DMS153 (cell line): Measurements from ENCODE around the gene MPDU1.

Experiments used
- DNase-seq: peaks from one replicate; lab custom pipeline; 2025; lab: John Stamatoyannopoulos, UW

MPDU1 gene

DNA sequence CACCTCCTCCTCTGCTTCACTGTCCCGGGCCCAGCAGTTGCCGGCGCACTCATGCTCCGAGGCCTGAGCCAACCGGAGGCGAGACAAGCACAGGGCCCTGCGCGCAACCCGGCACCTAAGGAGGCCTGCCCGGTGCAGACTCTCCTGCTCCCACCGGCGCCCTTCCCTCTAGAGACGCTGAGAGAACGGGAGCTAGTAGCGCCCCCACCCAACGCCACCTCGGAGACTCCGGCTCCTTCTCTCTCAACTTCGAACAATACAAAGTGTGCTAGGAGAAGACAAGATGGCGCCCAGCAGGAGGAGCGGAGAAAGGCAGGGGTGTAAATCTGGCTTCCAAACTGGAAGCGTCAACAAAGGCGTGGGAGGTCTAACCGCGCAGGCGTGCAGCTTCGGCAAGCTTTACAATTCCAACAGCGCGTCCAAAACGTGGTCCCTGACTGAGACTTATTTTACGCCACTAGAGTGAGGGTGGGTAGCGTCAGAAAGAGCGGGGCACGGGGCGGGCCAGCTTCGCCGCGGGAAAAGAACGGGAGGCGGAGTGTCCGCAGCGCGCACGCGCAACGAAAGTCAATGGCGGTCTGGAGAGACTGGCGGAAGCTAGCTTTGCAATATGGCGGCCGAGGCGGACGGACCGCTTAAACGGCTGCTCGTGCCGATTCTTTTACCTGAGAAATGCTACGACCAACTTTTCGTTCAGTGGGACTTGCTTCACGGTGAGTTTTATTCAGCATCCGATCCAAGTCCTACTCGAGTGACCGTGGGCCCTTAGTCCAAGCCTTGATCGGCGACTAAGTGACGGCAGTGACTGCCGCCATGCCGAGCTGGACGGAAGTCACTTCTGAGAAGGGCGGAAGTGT is at the start of gene MPDU1:
MPDU1 (plus strand) TSS at position 600 of the 857 bp plus-strand sequence; CDS start at position 611, 11 bp downstream.
- DNase-seq = peak; percentile 91

DNA sequence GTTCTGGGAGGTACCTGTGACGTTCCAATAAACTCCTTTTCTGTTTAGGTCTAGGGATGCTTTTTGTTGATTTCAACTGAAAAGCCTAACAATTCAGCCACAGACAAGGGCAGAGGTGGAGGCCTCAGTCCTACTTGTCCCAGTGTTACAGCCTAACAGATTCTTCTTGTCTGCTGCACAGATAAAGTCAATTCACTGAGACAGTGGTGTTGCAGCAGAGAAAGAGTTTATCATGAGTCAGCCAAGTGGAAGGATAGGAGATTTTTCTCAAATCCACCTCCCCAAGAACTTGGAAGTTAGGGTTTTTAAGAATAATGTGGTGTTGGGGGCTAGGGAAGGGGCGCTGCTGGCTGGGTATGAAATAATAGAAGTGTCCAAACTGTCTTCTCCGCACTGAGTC is 45.6 kb upstream of the MPDU1 start:
- DNase-seq = no peak

DNA sequence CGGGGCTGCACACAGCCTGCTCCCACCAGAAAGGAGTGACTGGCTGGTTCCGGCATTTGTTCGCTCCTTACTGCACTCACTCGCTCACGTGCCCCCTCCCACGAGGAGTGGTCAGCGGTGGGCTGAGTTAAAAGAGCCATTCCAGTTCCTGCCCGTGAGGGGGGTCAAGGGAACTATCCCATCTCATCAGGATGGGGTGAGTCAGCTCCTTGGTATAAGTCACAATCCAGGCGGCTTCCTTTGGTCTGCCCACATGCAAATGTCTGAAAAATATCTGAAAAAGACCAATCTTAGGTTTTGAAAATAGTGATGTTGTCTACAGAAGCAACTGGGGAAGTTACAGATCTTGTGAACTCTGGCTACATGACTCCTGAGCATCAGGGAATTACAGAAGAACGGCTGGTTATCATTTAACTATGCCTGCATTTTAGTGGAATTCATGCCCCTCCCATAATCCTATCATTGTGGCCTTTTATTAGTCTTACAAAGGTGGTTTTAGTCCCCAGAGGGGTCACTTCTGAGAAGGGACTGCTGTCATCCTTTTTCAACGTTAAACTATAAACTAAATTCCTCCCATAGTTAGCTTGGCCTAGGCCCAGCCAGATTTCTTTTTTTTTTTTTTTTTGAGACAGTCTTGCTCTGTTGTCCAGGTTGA is 44.6 kb upstream of the MPDU1 start:
- no peak for DNase-seq

DNA sequence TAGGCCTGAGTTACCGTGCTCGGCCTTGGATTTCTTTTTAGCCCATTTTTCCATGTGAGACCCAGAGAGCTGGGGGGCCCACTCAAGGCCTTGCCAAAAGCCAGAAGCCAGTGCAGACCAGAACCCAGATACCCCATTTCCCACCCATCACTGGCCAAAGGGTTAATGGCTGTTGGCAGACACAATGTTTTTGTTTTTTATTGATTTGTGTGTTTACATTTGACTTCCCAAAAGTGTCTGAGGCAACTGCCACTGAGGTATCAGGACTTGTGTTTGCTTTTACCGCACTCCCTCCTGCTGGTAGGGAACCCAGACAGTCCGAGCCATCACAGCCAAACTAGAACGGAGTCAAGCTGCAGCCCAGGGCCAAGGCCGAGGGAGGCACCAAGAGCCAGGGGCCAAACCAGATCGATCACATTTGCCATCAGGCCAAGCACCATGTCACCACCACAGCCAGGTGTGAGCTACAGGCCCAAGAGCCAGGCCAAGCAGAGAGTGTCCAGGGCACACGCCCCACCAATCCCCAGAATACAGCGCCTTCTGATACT is 42.5 kb upstream of the MPDU1 start:
- no peak for DNase-seq

DNA sequence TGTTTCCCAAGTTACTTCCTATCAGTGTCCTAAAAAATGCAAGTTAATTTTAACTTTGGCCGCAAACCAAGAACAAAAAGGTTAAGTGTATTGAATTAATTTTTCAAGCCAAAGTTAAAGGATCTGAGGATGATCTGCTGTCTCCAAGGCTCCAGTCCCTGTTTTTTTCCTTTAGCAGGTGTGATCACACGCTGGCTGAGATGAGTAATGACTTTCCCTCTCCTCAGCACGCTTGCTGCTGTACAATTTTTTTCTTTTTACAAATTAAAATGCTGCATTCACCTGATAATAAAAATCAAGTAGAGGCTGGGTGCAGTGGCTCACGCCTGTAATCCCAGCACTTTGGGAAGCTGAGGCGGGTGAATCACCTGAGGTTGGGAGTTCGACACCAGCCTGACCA is 38.7 kb upstream of the MPDU1 start:
- DNase-seq = no peak

DNA sequence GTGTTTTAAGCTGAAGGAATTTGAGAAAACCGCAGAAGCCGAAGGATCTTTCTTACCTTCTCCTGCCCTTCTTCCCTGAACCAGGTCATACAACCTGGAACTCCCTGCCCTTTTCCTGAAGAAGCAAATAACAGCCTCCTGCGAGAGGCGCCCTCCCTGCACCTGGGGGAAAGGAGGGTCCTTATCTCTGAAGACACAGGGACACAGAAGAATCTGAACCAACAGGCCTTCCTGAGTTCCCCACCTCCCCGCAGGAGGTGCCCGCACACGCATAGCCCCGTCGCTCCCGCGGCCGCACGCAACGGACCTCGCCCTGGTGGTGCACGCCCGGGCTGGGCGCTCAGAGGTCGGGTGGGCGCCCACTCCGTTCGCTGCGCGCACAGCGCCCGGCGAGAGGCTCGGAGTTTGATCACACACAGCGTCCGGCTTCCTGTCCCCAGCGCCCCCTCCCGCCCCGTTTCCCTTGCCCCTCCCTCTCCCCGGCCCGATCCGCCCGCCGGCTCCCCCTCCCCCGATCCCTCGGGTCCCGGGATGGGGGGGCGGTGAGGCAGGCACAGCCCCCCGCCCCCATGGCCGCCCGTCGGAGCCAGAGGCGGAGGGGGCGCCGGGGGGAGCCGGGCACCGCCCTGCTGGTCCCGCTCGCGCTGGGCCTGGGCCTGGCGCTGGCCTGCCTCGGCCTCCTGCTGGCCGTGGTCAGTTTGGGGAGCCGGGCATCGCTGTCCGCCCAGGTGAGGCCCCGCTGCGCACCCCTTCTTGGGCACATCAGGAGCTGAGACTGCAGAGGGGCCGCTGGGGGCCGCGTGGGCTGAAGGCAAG is 34.9 kb upstream of the MPDU1 start, which contains the start of gene TNFSF12:
TNFSF12 (plus strand) TSS at position 474 of the 816 bp plus-strand sequence; CDS start at position 570, 96 bp downstream.
- DNase-seq = no peak

DNA sequence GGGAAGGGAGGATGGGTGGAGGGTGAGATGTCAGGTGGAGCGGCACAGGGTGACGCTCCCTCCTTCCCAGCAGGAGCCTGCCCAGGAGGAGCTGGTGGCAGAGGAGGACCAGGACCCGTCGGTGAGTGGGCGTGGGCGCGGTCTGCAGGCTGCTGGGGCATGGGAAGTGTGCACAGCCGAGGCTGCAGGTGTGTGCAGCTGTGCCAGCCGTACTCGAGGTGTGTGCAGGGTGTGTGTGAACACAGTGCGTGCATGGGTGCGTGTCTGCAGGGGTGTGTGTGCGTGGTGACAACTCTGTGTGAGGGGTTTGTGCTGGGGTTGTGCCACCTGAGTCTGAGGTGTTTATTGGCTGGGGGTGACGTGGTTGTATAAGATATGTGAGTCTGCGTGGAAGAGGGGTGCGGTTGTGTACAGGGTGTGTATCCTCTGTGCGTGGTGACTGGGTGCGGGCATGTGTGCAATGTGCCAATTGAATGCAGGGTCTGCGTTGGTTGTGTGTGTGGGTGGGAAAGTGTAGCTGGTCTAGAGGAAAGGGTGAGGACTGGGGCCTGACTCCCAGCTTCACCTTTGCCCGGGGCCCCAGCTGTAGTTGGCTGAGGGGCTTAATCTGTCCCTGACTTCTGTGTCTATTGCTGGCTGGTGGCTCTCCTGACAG is 34.1 kb upstream of the MPDU1 start:
- no peak for DNase-seq

DNA sequence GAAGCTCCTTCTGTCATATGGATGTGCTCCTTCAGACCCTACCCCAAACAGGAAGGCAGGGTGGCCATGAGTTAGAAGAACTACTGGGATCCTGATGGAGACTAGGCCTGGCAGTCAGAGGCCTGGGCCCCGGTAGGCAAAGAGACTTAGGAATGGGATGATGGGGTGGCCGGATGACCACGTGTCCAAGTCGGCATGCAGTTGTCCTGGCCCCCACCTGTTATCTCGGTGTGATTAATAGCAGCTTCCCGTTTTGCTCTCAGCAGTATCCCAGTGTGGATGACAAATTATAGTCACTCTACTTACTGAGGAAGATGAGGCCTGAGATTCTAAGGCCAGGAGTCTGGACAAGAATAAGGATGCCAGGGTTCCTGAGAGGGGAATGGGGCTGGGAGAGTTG is 33.3 kb upstream of the MPDU1 start:
- DNase-seq = no peak

DNA sequence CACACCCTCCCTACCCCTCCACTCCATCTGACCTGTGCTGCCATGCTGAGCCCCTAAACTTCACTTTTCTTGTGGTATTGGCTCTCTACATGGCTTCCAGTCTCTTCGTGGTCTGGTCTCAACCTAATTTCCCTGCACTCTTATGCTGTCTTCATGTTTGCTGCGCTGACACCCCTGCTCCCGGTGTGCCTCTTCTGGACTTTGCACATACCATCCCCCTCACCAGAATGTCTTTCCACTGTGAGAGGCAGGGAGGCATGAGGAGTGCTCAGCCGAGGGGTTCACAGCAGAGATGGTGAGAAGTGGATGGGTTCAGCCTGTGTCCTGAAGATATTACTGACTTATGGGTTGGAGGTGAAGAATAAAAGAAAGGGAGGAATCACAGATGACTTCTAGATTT is 32.3 kb upstream of the MPDU1 start:
- no peak for DNase-seq

DNA sequence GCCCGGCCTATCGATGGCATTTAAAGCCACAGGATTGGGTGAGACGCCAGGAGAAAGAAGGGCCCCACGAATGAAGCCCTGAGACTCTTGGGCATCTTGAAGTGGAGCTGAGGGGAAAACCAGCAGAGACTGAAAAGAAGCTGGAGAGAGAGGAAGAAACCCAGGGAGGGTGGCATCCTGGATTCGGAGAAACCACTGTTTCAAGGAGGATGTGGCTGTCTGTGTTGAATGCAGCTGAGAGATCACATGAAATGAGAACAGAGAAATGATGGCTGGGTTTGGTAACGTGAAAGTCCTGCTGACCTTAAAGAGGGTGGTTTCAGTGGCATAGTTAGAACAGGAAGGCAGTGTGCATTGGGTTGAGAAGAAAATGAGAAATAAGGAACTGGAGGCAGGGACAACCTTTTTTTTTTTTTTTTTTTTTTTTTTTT is 31.0 kb upstream of the MPDU1 start:
- DNase-seq = no peak

DNA sequence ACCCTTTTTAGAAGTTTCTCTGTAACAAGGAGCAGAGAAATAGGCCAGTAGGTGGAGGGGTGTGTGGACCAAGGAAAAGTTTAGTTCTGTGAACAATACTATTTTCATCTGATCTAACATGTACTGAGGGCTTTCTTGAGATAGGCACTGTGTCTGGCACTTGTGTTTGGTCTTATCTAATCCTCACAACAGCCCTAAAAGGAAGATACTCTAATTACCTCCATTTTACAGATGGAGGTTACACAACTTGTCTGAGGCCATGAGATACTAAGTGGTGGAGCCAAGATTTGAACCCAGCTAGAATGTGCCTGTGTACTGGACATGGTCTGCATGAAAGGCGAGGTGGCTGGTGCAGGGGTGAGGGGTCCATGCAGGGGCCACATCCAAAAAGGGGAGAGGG is 30.3 kb upstream of the MPDU1 start:
- DNase-seq = no peak

DNA sequence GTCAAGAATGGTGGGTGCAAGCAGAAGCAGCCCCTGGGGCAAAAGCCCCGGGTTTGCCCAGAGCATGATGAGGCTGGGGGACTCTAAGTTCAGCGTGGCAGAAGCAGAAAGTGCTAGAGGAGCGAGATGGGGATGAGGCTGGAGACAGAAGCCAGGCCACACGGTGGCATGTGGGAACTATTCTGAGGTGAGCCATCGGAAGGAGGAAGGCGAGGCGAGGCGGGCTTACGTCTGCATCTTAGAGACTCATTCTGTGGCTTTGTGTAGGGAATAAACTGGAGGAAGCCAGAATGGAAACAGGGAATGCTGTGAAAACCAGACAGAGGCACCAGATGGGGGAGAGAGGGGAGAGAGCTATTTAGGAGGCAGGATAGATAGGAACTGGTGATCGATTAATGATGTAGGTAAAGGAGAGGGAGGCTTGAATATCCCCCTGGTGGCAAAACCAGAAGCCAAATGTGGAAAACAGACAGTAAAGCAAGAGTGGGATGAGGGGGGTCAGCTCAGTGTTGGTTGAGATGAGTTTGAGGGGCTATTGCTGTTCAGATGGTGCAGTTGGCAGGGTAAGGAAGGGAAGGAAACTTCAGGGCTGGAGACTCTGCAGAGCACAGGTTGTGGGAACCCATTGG is 28.2 kb upstream of the MPDU1 start:
- DNase-seq = no peak

DNA sequence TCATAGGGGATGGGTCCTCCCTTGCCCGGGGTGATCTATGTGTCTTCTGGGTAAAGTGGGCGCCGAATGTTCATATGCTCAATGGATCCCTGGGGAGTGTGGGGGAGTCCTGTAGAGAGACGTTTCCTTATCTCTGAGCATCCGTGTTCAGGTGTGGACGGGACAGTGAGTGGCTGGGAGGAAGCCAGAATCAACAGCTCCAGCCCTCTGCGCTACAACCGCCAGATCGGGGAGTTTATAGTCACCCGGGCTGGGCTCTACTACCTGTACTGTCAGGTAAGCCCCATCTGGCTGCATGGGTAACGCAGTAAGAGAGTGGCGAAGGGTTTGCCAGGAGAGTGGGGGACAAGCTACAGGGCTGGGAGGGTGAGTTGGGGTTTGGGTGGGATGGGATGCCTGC is 27.0 kb upstream of the MPDU1 start:
- DNase-seq = no peak

DNA sequence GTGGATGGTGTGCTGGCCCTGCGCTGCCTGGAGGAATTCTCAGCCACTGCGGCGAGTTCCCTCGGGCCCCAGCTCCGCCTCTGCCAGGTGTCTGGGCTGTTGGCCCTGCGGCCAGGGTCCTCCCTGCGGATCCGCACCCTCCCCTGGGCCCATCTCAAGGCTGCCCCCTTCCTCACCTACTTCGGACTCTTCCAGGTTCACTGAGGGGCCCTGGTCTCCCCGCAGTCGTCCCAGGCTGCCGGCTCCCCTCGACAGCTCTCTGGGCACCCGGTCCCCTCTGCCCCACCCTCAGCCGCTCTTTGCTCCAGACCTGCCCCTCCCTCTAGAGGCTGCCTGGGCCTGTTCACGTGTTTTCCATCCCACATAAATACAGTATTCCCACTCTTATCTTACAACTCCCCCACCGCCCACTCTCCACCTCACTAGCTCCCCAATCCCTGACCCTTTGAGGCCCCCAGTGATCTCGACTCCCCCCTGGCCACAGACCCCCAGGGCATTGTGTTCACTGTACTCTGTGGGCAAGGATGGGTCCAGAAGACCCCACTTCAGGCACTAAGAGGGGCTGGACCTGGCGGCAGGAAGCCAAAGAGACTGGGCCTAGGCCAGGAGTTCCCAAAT is 26.4 kb upstream of the MPDU1 start:
- DNase-seq = no peak

DNA sequence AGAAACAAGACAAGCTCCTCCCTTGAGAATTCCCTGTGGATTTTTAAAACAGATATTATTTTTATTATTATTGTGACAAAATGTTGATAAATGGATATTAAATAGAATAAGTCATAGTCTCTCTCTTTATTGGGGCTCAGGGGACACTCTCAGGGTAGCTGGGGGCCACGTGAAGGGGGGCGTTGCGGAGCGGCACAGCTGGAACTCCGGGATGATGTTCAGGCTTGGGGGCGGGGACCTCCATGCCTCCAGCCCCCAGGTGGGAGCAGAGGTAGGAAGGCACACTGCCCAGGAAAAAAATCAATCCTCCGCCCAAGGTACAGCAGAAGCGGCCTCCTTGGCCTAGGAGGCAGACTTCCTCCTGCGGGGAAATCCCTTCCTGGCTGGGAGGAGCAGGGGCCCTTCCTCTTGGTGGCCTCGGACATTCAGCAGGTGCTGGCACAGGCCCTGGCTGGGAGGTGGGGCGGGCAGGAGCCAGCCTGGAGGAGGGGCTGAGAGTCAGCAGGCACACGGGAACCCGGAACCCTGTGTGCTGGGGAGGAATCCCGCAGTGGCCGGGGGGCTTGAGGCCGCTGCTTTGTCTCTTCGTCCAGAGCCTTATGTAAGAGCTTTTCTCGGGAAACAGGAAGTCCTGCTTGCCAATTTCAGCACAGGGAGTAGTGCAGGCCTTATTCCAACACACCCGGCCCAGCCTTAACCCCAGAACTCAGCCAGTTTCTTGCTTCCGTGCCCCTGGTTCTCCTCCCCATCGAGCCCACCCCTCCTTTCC is 25.7 kb upstream of the MPDU1 start:
- peak; percentile 64 for DNase-seq

DNA sequence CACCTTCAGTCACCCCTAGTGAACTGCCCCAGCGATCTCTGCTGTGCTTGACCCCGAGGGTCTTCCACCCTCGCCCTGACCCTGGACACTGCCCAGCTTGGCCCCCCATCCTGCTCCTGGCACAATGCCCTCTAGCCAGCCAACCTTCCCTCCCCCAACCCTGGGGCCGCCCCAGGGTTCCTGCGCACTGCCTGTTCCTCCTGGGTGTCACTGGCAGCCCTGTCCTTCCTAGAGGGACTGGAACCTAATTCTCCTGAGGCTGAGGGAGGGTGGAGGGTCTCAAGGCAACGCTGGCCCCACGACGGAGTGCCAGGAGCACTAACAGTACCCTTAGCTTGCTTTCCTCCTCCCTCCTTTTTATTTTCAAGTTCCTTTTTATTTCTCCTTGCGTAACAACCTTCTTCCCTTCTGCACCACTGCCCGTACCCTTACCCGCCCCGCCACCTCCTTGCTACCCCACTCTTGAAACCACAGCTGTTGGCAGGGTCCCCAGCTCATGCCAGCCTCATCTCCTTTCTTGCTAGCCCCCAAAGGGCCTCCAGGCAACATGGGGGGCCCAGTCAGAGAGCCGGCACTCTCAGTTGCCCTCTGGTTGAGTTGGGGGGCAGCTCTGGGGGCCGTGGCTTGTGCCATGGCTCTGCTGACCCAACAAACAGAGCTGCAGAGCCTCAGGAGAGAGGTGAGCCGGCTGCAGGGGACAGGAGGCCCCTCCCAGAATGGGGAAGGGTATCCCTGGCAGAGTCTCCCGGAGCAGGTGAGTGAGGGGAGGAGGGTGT is 24.9 kb upstream of the MPDU1 start, which contains the start of gene TNFSF13:
TNFSF13 (plus strand) TSS at position 207 of the 776 bp plus-strand sequence; CDS start at position 497, 290 bp downstream.
- no peak for DNase-seq

DNA sequence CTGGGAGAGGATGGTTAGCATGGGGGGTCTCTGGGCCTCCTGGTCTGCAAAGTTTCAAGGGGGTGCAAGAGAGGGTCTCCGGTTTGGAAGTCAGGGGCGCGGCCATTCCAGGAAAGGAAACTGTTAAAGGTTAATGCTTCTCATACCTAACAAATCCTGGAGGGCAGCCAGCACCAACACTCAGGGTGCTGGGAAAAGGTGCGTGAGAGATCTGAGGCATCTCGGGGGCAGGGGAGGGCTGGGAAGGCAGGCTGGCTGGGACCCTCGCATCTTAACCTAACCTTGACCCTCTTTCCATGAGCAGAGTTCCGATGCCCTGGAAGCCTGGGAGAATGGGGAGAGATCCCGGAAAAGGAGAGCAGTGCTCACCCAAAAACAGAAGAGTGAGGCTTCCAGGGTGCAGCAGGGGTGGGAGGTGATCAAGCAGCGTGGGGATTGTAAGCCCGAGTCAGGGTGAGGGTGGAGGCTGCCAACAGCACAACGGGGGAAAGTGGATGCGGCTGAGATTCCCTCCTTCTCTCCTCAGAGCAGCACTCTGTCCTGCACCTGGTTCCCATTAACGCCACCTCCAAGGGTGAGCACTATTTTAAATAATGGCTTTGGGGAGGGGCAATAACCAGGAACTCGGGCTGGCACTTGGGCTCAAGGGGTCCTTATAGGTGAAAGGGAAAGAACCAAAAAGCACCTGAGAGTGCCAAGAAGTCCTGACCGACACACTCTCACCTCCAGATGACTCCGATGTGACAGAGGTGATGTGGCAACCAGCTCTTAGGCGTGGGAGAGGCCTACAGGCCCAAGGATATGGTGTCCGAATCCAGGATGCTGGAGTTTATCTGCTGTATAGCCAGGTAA is 24.1 kb upstream of the MPDU1 start:
- no peak for DNase-seq
